ENCODE results near the gene RAD51B. TPM values are rescaled to one million over a fixed set of nuclear protein-coding genes. Genes with fewer than 3 reads are reported as not detected.
A peak's percentile ranks its signal among the peaks of the same experiment; 100 is the strongest.

The RAD51B gene
- total RNA-seq, 1 donor from 2014 or later, result 28.5 TPM

DNA sequence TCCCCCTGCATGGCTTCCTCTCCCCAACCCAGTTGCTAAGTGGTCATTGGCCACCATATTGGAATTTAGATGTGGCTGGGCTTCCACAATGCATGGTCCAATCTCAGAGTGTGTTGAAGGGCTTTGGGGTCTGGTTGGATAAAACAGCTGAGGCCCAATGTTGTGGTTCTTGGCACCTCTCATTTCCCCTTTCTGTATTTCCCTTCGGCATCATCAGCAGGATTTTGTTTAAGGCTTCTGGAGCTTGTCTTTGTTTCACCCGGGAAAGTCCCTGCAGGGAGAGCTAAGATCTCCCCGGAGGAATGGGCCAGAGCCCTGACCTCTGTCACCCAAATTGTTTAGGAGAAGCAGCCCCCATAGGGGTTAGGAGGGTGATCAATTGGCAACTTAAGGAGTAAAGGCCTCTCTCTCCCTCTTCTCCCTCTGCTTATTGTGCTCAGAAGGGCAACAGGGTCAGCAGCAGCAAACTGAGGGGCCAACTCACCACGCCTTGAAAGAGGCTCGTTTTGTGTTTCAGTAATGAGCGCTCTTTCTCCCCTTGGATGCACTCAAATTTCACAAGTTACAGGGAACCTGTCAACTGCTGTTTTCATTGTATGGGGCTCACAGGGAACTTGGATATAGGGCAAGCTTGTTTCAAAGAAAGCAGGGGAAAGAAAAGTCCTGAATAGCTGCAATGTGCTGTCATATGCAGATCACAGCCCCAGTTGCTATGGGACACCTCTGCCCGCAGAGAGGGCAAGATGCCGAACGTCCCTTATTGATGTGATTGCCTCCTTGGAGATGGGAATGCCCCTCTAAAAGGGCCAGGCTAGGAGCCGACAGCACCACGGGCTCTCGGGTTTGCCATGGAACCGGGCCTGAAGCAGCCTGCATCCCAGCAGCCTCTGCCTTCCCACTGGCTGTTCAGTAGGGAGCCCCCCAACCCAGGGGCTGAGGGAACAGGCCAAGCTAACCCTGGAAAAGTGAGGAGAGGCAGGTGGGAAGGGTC is 749.6 kb downstream of the RAD51B start:
- Histone ChIP-seq H3K36me3 (no peaks in the 10 kb centered on the region), H3K4me3 (no peak overlapping the region), H3K27me3 (no peaks in the 10 kb centered on the region), H3K4me1 (peaks cover 37% of the 10 kb centered on the region), H3K27ac (no peak overlapping the region), H3K9me3 (no peaks in the 10 kb centered on the region)
- TF ChIP-seq POLR2A (IDR thresholded peaks at IDR 0.05), result no peak
- DNase-seq (ENCODE audit: extremely low spot score in 2 of 2), result no peak
- intact Hi-C loops (cut with DNase I), result no loop called here

DNA sequence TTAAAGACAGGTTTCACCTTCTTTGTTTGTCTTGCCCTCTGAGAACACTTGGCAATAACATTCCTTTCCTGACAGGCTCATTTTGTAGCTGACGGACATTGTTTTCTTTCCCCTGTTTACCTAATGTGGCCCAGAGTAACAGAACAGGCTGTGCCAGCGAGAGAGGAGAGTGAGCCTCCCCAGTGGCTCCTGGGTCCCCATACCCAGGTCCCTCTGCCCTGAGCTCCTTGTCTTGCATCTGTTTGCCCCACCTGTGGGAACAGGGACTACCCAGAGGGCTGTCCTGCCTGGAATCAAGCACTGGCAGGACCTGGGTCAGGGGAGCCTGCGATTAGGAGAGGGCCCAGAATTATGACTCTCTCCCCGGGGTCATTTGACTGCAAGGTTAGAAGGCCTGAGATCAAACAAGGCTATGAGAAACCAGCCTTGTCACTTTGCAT is 750.4 kb downstream of the RAD51B start:
- Histone ChIP-seq H3K4me3 (no peak overlapping the region), H3K4me1 (peaks cover 35% of the 10 kb centered on the region), H3K27me3 (no peaks in the 10 kb centered on the region), H3K36me3 (no peaks in the 10 kb centered on the region), H3K9me3 (no peaks in the 10 kb centered on the region), H3K27ac (peak overlapping the region; percentile 39)
- no peak for DNase-seq (ENCODE audit: extremely low spot score in 2 of 2)
- intact Hi-C loops (cut with DNase I), result no loop called here
- TF ChIP-seq, protein P1, sequence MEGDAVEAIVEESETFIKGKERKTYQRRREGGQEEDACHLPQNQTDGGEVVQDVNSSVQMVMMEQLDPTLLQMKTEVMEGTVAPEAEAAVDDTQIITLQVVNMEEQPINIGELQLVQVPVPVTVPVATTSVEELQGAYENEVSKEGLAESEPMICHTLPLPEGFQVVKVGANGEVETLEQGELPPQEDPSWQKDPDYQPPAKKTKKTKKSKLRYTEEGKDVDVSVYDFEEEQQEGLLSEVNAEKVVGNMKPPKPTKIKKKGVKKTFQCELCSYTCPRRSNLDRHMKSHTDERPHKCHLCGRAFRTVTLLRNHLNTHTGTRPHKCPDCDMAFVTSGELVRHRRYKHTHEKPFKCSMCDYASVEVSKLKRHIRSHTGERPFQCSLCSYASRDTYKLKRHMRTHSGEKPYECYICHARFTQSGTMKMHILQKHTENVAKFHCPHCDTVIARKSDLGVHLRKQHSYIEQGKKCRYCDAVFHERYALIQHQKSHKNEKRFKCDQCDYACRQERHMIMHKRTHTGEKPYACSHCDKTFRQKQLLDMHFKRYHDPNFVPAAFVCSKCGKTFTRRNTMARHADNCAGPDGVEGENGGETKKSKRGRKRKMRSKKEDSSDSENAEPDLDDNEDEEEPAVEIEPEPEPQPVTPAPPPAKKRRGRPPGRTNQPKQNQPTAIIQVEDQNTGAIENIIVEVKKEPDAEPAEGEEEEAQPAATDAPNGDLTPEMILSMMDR (IDR thresholded peaks at IDR 0.05), result no peak
- TF ChIP-seq POLR2A (IDR thresholded peaks at IDR 0.05), result no peak
- TF ChIP-seq POLR2AphosphoS5 (IDR thresholded peaks at IDR 0.05; ENCODE audit: insufficient read depth in 1 of 2, low read depth in 1 of 2), result no peak

DNA sequence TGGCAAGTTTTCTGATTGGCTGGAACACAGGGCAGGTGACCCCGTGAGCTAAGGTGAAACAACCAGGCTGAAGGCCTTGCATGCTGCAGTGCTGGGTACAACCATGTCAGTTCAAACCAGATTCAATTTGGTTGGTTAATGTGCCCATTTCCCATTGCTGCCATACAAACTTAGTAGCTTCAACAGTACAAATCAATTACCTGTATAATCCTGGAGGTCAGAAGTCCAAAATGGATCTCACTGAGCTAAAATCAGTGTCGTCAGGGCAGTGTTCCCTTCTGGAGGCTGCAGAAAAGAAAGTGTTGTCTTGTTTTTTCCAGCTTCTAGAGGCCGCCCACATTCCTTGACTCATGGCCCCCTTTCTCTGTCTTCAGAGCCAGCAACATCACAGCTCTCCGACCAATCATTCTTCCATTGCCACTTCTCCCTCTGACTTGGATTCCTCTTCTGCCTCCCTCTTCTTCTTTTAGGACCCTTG is 751.6 kb downstream of the RAD51B start:
- no peak overlapping the region for H3K27ac ChIP-seq

DNA sequence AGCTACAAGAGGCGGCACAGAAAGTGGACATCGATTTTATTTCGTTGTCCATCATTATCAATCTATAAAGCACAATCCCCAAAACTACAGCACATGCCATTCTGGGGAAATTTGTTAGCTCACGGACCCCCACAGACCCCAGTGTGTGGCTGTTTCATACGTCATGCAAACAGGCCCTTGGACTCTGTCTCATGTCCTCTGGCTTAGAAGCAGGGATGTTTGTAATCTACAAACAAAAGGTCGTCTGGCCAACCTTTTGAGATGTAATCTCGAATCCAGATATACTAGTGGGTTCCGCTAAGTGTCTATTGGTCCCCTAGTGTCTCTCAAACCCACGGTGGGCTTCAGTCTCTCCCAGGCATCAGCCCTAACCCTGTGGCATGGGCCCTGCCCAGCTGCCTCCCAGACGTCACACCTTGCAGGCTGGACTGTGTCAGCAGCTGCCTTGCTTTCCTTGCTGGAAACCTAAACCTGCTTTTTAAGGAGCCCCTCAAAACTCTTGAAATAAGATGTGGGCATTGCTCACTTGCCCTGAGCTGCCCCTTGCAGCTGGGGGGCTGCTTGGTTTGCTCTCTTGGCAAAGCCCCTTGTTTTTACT is 752.4 kb downstream of the RAD51B start:
- DNase-seq (ENCODE audit: extremely low spot score in 2 of 2), result no peak
- Histone ChIP-seq H3K27me3 (no peaks in the 10 kb centered on the region), H3K4me1 (peaks cover 24% of the 10 kb centered on the region), H3K36me3 (no peaks in the 10 kb centered on the region), H3K27ac (no peak overlapping the region), H3K9me3 (no peaks in the 10 kb centered on the region), H3K4me3 (no peak overlapping the region)
- intact Hi-C loops (cut with DNase I), result no loop called here
- TF ChIP-seq, protein P1 (IDR thresholded peaks at IDR 0.05), result no peak
- TF ChIP-seq POLR2AphosphoS5 (IDR thresholded peaks at IDR 0.05; ENCODE audit: insufficient read depth in 1 of 2, low read depth in 1 of 2) (no peak), POLR2A (IDR thresholded peaks at IDR 0.05) (no peak)

More for the DNA sequence above, 751.6 kb downstream of the RAD51B start:
- H3K4me3 ChIP-seq, result no peak overlapping the region
- DNase-seq (ENCODE audit: extremely low spot score in 2 of 2), result no peak
- TF ChIP-seq POLR2A (IDR thresholded peaks at IDR 0.05), result no peak
- no peak for TF ChIP-seq POLR2AphosphoS5 (IDR thresholded peaks at IDR 0.05; ENCODE audit: insufficient read depth in 1 of 2, low read depth in 1 of 2)
- TF ChIP-seq, protein P1 (IDR thresholded peaks at IDR 0.05), result no peak
- H3K36me3 ChIP-seq, result no peaks in the 10 kb centered on the region
- H3K4me1 ChIP-seq, result peaks cover 29% of the 10 kb centered on the region
- no peaks in the 10 kb centered on the region for H3K27me3 ChIP-seq
- intact Hi-C loops (cut with DNase I), result no loop called here
- H3K9me3 ChIP-seq, result no peaks in the 10 kb centered on the region

DNA sequence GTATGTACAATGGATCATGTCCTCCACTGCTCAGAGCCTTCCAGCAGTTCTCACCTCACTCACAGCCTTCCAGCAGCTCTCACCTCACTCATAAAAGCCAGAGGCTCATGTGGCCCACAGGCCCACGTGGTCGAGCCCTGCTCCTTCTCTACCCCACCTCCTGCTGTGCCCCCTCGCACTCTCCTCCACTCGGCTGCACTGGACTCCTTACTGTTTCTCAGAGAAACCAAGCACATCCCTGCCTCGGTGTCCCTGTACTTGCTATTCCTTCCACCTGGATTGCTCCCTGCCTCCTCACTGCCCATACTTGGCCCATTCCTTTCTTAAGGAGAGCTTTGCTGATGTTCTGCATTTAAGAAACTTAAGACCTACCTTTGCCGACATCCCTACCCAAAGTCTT is 753.5 kb downstream of the RAD51B start:
- peaks cover 33% of the 10 kb centered on the region for H3K4me1 ChIP-seq
- no peak overlapping the region for H3K4me3 ChIP-seq
- no peaks in the 10 kb centered on the region for H3K27me3 ChIP-seq
- no peak overlapping the region for H3K27ac ChIP-seq
- no peaks in the 10 kb centered on the region for H3K36me3 ChIP-seq
- DNase-seq (ENCODE audit: extremely low spot score in 2 of 2), result no peak
- intact Hi-C loops (cut with DNase I), result no loop called here
- TF ChIP-seq, protein P1 (IDR thresholded peaks at IDR 0.05), result no peak
- TF ChIP-seq POLR2A (IDR thresholded peaks at IDR 0.05) (no peak), POLR2AphosphoS5 (IDR thresholded peaks at IDR 0.05; ENCODE audit: insufficient read depth in 1 of 2, low read depth in 1 of 2) (no peak)
- H3K9me3 ChIP-seq, result no peaks in the 10 kb centered on the region

Measured in vagina (tissue), 2 donors.